ENCODE data around the gene GUCA1C.

Gene GUCA1C

DNA sequence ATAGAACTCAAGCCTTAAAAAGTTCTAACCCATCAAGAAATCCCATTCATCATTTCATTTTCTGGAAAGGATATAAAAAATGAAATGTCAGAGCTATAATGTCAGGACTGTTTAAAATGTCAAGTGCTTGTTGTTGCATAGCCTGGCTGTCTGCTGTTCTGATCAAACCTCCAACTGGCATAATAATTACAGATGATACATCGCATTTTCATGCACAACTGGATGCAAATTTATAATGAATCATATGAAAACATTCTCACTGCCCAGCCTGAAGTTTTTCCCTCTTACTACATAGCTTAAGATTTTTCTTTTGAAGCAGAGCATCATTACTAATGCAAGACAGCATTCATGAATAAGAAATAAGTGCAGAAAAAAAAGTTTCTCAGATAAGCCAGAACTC, 46.5 kb downstream of the GUCA1C start:
- DNase-seq (ENCODE audit: low read depth) = no peak

DNA sequence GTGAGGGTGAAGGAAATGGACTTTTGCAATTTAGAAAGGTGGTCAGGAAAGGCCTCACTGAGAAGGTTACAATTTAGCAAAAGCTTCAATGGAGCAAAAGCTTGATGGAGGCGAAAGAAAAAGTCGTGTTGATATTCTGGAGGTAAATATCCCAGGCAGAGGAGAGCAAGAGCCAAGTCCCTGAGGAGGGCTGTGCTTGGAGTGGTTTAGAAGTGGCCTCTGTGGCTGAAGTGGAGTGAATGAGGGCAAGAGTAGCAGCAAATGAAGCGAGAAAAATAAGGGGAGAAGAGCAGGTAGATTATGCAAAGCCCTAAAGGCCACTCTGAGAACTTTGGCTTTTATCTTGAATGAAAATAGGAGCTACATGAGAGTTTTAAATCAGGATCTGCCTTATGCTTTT, 54.1 kb downstream of the GUCA1C start:
- DNase-seq (ENCODE audit: low read depth) = no peak

DNA sequence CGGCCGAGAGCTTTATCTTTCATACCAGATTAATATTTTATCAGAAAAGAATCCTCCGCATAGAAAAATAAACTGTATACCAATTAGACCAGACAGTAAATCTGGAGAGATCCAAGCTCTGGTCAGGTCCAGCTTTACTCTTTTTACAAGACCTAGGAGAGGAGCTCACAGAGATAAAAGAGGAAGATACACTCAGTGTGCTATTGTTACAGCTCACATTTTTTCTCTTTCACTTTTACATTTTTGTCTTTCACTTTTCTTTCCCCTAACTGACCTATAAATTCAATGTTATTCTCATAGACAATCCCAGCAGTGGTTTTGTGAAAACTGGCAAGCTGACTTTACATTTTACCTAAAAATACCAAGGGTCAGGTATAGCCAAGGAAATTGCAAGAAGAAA, 55.8 kb downstream of the GUCA1C start:
- no peak for DNase-seq (ENCODE audit: low read depth)

DNA sequence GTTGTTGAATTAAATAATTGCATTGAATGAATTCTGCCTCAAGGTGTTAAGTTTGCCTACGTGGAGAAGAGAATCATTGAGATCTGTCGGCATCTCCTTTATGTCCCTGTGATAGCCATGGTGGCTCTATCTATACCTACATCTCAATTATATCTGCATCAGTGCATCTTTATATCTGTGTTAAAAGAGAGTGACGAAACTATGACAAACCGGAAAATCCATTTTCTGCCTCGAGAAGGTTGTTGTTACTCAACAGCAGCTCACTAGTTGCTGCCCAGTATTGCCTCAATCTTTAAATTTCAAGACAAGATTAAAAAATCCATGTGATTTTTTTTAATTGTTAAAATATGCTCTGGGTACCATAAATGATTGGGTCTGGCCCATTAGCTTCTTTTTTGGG, 58.7 kb downstream of the GUCA1C start:
- DNase-seq (ENCODE audit: low read depth) = no peak

DNA sequence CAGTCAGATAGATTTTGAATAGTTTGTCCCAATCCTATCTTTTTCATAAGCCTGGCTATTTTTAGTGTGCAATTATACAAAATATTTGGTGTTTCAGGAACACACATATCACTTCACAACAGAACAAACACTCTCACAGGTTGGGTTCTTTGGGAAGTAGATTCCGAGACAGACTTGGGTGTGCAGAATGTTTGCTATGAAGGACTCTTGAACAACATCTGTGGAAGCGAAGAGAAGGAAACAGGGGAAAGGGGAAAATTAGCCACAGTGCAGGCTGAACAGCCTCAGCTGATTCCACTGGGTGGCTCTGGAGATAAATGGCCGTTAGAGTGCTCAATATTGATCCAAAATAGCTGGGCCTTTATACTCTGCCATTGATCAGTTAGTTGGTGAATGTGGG, 61.8 kb downstream of the GUCA1C start:
- no peak for DNase-seq (ENCODE audit: low read depth)

DNA sequence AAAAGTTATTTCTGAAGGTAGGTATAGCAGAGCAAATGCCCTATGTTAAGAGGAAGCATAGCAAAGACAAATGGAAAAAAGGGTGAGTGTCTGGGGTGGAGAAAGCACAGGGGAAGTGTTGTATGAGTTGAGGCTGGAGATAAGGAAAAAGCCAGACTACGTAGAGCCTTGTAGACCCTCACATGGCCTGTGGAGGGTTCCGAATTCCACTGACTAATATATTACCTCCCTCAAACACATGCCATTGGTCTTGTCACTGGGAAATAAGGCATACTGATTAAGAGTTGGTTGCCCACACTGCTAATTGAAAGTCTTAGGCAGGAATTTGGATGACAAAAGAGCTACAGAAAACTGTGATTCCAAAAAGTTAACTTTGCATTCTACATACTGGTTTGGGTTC, 65.9 kb downstream of the GUCA1C start:
- DNase-seq (ENCODE audit: low read depth) = no peak

DNA sequence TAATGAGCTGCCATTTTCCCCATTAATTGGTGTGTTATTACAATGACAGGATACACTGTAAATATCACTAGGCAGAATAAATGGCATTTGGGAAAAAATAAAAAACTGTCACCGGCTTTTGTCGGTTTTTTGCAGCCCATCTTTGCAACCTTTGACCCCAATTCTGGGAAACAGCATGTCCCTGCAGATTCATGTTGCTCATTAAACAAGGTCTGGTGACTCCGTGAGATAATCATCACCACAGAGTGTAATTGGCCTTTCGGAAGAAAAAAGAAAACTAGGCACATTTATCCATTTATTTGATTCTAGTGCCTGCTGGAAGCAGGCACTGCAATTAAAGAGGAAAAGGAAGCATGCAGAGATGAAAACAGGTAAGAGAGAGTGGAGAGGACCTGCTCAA, 66.6 kb downstream of the GUCA1C start:
- DNase-seq (ENCODE audit: low read depth) = no peak

DNA sequence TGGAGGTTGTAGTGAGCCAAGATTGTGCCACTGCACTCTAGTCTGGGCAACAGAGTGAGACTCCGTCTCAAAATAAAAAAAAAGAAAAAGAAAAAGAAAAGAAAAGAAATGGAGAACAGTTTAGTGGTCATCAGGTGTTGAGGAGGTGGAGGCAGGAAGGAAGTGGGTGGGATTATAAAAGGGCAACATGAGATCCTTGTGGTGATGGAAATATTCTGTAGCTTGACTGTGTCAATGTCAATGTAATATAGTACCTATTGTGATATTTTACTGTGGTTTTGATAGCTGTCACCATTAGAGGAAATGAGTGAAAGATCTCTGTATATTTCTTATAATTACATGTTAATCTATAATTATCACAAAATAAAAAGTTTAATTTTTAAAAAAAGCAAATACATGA, 70.3 kb downstream of the GUCA1C start:
- no peak for DNase-seq (ENCODE audit: low read depth)

DNA sequence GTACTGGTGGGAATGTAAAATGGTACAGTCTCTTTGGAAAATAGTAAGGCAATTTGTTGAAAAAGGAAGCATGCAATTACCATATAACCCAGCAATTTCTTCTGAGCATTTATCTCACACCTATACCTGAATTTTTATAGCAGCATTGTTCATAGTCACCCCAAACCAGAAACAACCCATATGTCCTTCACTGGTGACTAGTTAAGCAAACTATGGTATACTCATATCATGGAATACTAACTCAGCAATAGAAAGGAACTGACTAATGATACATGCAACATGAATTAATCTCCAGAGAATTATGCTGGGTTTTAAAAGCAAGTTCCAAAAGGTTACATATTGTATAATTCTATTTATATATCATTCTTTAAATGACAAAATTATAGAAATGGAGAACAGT, 70.9 kb downstream of the GUCA1C start:
- no peak for DNase-seq (ENCODE audit: low read depth)

DNA sequence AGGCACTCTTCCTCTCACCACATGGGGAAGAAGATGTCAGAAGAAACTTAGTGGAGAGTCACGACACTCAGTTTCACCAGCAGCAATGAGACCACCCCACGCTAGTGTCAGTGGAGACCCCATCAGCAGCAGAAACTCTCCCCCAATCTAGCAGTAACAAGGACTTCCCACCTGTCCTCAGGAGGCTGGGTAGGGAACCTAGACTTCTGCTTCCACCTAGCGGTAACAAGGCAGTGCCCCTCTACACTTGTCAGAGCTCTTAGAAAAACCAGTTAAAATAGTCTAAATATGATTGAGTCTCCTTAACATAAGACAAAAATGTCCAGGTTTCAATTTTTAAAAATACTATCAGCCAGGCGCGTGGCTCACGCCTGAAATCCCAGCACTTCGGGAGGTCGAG, 73.8 kb downstream of the GUCA1C start:
- DNase-seq (ENCODE audit: low read depth) = no peak

DNA sequence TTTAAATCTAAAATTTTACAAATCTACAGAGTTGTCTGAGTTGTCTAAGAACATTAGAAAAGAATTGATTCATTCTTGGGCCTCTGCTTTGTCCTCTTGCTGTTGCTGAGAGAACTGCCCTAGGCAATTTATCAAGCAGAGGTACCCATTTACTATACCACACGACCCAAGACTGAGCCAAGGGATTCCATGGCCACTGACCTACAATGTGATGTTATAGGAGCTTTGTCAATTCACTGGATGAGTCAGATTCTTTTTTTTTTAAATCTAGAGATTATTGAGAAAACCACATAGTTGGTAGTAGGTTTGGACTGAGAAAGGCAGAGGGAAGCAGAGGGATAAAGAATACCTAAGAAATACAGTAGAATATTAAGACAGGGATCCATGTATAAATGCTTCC, 75.8 kb downstream of the GUCA1C start:
- DNase-seq (ENCODE audit: low read depth) = no peak

DNA sequence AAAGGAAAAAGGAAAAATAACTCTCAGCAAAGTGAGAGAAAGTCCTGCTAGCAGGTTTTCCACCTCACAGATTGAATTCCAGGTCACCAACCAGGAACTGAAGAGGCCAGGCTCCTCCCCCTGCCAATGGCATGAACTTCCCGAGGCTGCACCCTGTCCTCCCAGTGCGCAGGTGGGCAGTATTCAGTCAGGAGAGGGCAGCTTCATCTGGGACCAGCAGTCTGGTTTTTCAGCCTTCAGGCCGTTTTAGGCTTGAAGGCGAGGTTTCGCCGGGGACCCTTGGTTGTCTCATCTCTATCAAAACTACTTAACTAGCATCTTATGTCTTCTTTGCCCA, 89.9 kb downstream of the GUCA1C start:
- no peak for DNase-seq (ENCODE audit: low read depth)

DNA sequence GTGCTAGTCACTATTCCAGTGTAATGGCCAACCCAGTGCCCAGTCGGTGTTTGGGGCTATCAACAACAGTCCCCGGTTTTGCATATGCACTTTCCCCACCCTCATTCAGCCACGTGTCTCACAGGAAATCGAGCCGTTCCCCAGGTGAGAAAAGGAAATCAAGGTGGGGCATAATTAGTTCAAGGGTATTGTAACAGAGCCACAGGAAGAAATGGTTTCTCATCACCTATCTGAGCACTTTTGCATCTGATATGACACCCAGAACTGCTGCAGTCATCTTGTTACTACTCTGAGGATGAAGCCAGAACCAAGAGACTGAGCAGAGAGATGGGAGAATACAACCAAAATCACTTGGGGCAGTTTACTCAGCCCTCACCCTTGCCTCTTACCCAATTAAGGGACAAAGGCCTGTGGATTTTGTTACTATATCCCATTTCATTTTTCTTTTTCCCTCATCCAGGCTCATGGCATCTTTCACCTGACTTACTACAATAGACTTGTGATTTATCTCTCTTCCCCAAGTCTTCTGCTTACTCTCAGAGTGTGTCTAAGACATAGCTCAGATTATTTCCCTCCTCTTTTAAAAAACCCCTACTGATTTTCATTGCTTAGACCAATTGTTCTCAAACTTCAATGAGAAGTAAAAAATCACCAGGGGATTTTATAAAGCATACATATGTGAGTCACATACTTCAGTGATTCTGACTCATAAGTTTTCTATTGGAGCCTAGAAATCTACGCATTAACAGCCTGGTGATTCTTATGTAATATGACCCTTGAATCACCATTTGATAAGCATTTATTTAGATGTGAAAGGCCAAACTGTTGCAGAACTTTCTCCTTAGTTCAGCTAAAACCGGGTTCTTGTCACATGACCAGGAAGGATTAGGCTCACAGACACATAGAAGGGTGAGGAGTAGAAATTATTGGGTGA, 90.5 kb downstream of the GUCA1C start:
- DNase-seq (ENCODE audit: low read depth) = no peak

DNA sequence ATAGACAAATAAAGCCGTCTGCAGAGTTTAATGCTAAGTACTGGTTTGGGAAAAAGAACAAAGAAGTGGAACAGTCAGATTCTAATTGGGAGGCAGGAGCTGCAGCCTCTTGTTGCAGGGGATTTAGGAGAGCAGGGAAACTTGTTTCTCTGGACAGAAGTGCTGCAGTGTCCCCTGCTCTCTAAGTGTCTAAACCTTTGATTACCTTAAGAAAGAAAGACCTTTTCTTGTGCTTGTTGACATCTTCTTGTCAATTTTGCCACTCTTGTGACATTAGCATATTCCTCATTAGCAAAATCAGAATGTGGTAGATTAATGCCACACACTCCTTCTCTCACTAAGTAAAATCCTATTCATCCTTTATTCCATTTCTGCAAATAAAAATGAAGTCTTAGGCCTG, 92.3 kb downstream of the GUCA1C start:
- no peak for DNase-seq (ENCODE audit: low read depth)

Data from activated T-helper 9 cell treated with anti-CD3 and anti-CD28 coated beads, Interleukin-2, amount 50 U/mL, for 16 hours (primary cell).